Cardiac fibroblast (primary cell): Measurements from ENCODE around the gene MAN1C1.

ENCODE experiments used
- DNase-seq, 2 donors: peaks; one replicate each; pipeline versions ENCODE4 v3.0.0 to v3.0.0-alpha.2; 2010; ENCODE audit warnings: low read depth in 2 of 2
- H3K4me3 ChIP-seq, 2 donors: replicated peaks in 1 of 2; 1 replicate in 1 of 2; 2 replicates in 1 of 2; pipeline ENCODE4 v1.5.1; 2011; ENCODE audit warnings: low read depth in 2 of 2, low read length in 2 of 2, mild to moderate bottlenecking in 2 of 2, moderate library complexity in 1 of 2
- TF ChIP-seq, protein P1 (sequence below): IDR thresholded peaks from one replicate; pipeline ENCODE4 v1.5.1; 2011; ENCODE audit warnings: low read depth, mild to moderate bottlenecking, low read length, inconsistent platforms

The MAN1C1 gene

DNA sequence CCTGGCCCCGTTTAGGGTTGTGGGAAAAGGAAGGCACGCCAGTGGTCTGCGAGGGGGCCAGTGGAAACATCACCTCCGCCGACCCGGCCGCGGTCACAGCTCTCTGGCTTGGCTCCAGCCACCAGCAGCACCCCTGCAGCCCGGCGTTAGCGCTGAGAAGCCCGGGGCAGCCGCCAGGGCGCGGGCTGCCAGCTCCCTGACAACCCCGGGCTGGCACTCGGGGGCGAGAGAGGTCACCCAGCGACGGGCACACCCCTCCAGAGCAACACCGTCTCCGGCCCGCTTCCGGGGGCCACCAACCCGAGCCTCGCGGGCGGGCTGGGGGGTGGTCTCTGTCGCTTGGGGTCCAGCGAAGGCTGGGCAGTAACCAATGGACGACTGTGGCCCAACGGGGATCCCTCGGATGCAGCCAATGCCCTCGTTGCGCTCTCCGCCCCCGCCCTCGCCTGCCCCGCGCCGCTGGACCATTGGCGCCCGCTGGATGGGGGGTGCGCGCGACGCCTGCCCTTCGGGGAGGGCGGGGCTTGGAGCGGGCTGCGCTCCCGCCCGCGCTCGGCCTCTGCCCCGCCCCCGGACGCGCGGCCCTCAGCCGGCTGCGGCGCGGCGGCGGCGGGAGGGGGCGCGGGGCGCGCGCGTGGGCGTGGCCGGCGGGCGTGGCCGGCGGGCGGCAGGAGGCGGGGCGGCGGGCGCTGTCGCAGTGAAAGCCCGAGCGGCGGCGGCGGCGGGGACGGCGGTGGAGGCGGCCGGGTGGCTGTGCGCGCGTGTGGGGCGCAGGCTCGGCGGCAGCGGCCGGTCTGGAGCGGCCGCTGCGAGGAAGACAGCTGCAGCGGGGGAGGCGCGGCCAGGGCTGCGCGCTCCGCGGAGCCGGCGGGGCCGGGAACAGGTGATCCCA lies at the start of gene MAN1C1:
Gene MAN1C1 (plus strand): TSS at position 697 of the 892 bp plus-strand sequence. CDS start 1,007 bp downstream, outside the sequence.
- TF ChIP-seq, protein P1, sequence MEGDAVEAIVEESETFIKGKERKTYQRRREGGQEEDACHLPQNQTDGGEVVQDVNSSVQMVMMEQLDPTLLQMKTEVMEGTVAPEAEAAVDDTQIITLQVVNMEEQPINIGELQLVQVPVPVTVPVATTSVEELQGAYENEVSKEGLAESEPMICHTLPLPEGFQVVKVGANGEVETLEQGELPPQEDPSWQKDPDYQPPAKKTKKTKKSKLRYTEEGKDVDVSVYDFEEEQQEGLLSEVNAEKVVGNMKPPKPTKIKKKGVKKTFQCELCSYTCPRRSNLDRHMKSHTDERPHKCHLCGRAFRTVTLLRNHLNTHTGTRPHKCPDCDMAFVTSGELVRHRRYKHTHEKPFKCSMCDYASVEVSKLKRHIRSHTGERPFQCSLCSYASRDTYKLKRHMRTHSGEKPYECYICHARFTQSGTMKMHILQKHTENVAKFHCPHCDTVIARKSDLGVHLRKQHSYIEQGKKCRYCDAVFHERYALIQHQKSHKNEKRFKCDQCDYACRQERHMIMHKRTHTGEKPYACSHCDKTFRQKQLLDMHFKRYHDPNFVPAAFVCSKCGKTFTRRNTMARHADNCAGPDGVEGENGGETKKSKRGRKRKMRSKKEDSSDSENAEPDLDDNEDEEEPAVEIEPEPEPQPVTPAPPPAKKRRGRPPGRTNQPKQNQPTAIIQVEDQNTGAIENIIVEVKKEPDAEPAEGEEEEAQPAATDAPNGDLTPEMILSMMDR, result peak; percentile 11
- peak; percentile 57 to 90 for DNase-seq
- peak within 1 kb of the TSS; percentile 50 to 65 for H3K4me3 ChIP-seq

DNA sequence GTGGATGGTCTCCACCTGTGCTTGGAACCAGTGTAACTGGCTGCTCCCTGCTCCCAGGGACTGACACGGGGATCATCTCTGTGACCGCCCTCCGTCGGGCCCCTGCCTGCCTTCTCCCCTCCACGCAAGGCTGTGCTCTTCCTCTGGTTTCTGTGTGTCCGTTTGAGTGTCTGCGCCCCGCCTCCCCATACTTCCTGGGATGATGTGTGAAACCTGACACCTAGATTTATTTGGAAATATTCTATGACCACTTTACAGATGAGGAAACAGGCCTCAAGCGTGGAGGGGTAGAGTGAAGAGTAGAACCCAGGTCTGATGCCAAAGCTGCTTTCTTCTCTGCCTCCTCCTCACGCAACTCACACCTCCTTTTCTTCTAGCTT lies 48.9 kb upstream of the MAN1C1 start:
- no peak for DNase-seq
- H3K4me3 ChIP-seq, result no peak overlapping the region
- TF ChIP-seq, protein P1, result no peak

DNA sequence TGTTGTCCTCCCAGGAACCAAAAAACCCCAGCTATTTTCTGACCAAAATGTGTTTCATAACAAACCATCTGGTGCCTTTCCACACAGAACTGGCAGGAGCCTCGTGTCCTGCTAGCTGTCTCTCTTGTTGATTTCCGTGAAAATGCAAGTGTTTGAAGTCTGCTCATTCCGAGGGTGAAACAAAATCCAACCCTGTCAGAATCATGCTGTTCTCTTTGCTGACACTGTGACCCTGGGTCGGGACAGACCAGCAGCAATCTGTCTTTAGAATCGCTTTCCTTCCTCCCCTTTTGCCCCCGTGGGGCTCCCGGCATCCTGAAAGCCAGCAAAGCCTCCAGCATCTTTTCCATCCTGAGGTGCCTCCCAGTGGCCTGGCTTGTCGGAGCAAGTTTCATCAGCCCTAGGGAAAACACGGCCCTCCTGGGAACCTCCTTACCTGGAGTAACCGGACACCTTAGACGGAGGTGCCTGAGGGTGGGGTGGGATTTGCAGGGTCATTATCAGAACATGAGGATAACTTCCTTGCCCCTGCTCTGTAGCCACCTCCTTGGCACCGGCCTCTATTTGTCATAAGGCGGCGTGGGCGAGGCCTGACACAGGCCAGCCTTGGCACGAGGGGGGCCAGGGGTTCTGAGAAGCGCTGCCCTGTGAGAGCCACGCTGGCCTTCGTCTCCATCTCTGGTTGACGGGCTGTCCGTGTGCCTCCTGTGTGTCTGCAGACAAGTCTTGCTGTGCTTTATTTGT lies 48.3 kb upstream of the MAN1C1 start:
- H3K4me3 ChIP-seq, result no peak overlapping the region
- TF ChIP-seq, protein P1, result no peak
- peak; percentile 62 for DNase-seq

DNA sequence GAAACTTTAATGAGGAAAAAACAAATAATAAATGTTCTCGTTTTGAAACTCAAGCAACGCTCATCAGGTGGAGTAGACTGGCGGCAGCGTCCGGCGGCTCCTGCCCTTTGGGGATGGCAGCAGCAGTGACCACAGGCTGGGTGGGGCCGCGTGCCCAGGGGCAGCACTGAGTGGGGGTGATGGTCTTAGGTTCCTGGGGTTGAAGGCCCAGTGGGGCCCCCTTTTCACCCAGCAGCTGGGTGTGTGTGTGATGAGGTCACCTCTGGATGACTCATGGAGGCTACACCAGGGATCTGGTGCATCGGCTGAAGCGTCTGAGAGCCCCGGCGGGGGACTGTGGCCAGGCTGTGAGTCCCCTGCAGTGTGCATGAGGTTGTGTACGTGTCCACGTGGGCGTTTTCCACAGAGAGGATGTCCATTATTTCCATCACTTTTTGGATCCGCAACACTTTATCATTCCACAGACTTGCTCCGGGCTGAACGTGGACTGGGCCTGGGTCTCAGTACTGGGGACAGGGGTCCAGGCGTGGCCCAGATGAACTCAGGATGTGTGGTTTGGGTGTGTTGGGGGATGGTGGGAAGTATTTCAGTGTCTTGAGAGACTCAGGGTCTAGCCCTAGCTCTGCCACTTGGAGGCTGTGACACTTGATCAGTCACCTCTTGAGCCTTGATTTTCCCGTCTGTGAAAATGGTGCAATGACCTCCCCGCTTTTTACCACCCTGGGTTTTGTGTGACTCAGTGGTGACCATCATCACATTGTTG lies 47.6 kb upstream of the MAN1C1 start:
- peak; percentile 63 to 84 for DNase-seq
- H3K4me3 ChIP-seq, result no peak overlapping the region
- TF ChIP-seq, protein P1, result no peak

DNA sequence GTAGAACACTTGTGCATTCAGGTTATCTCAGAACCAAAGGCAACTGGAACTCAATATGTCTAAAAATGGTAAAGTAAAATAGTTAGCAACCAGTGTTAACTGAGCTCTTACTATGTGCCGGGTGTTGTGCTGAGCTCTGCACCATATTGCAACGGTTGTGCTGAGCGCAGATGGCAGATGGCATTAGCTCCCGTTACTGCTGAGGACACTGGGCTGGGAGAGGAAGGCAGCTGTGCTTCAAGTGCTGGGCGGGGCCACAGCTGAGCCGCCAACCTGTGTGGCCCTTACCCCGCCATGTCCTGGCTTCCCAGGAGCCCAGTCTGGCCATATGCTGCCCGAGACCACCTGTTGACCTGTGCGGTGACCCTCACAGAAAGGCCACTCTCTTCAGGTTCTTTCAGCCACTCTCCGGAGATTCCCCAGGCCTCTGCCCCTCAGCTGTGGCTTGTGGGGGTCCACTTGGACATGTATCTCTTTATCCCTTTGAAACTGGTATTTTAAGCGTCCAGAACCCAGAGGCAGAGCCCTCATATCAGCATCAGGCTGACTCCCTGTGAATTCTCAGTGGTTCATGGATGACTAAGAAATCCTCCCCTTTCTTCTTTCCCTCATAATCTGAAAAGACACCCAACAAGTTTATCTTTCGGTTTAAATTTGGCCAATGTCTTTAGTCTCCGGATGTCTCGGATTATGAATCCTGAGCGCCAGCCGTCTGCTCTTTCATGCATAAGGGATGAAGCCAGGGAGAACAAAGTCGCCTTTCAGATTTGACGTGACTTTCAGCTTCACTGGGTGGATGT lies 46.8 kb upstream of the MAN1C1 start:
- no peak overlapping the region for H3K4me3 ChIP-seq
- TF ChIP-seq, protein P1, result no peak
- DNase-seq, result peak; percentile 15 to 30
